ENCODE measurements around the gene ELFN2.
"Not testable (repeated sequence)": the region's sequence is repeated elsewhere in the genome, so short reads cannot be mapped to it uniquely, and the experiment has no call there.

ELFN2 gene

GRCh38 chr22:37427135-37427710 lies at the start of gene ELFN2:
Gene ELFN2 (minus strand): TSS chr22:37427479. CDS start chr22:37375534, 51,945 bp downstream.
- DNase-seq: no peak

- no peak for DNase-seq
Measured at GRCh38 chr22:37476389-37477329, 49.4 kb upstream of the ELFN2 start.

GRCh38 chr22:37474447-37475090 lies 47.3 kb upstream of the ELFN2 start:
- no peak for DNase-seq

- DNase-seq: no peak
Measured at GRCh38 chr22:37473437-37473946, 46.2 kb upstream of the ELFN2 start.

GRCh38 chr22:37472418-37473006 lies 45.2 kb upstream of the ELFN2 start:
- peak; percentile 6 to 11 for DNase-seq

- DNase-seq: no peak
Measured at GRCh38 chr22:37471727-37472417, 44.6 kb upstream of the ELFN2 start.

GRCh38 chr22:37470087-37470445 lies 42.8 kb upstream of the ELFN2 start:
- no peak for DNase-seq

- no peak for DNase-seq
Measured at GRCh38 chr22:37469416-37470086, 42.3 kb upstream of the ELFN2 start.

- DNase-seq: not testable (repeated sequence)
Measured at GRCh38 chr22:37468201-37468695, 41.0 kb upstream of the ELFN2 start.

GRCh38 chr22:37467391-37467955 lies 40.2 kb upstream of the ELFN2 start:
- no peak for DNase-seq

- peak; percentile 60 to 76 for DNase-seq
Measured at GRCh38 chr22:37464181-37464580, 36.9 kb upstream of the ELFN2 start.

- DNase-seq: peak; percentile 50 to 67
Measured at GRCh38 chr22:37462983-37463382, 35.7 kb upstream of the ELFN2 start.

GRCh38 chr22:37462436-37462835 lies 35.2 kb upstream of the ELFN2 start:
- DNase-seq: no peak

GRCh38 chr22:37461961-37462360 lies 34.7 kb upstream of the ELFN2 start:
- DNase-seq: no peak

- no peak for DNase-seq
Measured at GRCh38 chr22:37460684-37461083, 33.4 kb upstream of the ELFN2 start.

- no peak for DNase-seq
Measured at GRCh38 chr22:37459206-37459605, 31.9 kb upstream of the ELFN2 start.

GRCh38 chr22:37457093-37457893 lies 30.0 kb upstream of the ELFN2 start:
- peak; percentile 45 to 48 for DNase-seq

GRCh38 chr22:37456346-37456745 lies 29.1 kb upstream of the ELFN2 start:
- no peak for DNase-seq

- DNase-seq: no peak
Measured at GRCh38 chr22:37455896-37456295, 28.6 kb upstream of the ELFN2 start.
